OCI-M2 (cell line): Measurements from ENCODE around the gene KLHL42.

Experiments
- DNase-seq: peaks from one replicate; lab custom pipeline; 2025; ENCODE audit not compliant: unreplicated experiment; lab: John Stamatoyannopoulos, UW

Gene KLHL42

DNA sequence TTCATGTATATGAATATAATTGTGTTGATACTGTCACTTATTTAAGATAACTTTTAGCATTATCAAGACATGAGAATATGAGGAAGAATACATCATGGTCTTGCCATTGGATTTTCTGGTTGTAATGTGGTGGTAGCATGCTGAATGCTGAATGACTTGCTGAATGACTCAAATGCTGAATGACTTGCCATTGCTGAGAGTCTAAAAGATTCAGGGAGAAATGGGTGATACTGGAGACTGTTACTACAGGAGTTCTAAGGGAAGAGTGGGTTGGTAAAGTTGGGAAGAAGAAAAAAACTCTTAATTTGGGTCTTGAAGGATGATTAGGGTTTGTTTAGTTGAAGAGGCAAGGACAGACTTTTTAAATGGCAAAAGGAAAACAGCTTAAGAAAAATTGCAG is 72.1 kb downstream of the KLHL42 start:
- DNase-seq: no peak
